Colon (tissue), 2 donors: ENCODE measurements around the gene ANKRD60.

ENCODE experiments used
- FAIRE-seq: peaks from 2 replicates; lab custom pipeline; 2012; peaks lifted over from hg19 to GRCh38; lab: Jason Lieb, UNC
- donor health status: control.
- donor health status: control.

ANKRD60 gene

DNA sequence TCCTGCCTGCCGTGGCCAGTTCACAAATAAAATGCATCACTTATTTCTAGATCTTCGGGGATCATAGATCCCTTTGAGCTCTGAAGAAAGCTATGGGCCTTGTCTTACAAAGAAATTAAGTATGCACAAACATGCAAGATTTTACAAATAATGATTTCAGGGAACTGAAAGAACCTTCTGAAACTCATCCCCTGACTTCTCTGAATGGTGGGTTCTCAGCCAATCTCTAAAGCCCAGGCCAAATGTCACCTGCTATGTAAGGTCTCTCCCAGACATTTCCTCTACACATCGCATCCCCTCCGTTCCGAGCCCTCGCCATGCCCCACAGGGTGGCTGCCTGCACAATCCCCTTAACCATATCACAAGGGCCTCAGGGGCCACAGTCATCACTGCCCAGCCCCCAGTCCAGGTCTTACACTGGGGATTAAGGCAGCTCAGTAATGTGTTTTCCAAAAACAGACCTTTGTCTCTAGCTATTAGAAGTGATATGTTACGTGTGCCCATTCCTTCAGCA, 16.1 kb upstream of the ANKRD60 start:
- no peak for FAIRE-seq

GRCh38 chr20:58243653-58244410, 15.4 kb upstream of the ANKRD60 start:
- no peak for FAIRE-seq

- no peak for FAIRE-seq
Measured at GRCh38 chr20:58242824-58243223, 14.4 kb upstream of the ANKRD60 start.

DNA sequence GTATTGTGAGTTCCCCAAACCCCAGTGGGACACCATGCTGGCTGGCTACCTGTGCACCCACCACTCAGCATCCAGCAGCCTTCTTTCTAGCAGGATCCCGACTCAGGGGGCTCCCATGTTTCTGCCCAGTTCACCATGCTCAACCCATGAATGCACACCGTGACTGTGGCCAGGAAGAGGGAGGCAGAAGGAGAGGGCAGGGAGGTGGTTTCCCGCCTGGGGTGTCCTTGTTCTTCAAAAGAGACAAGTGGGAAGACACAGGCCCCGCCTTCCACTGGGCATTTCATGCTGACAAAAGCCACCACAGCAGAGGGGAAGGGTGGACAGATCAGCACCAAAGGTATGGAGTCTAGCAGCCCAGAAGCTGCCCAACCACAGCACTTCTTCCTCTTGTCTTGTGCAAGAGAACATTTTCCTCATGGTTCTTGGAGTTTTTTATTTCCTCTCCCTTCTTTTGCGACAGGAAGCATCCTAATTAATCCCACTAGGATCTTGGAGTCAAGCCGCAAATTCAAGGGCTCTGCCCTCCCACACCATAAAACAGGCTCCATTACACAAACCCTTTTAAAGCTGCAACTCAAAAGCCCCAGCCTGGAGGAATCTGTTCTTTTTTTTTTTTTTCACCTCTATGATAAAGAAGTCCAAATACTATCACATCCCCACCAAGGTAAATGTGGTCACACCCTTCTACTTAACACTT, 13.5 kb upstream of the ANKRD60 start:
- no peak for FAIRE-seq

- no peak for FAIRE-seq
Measured at GRCh38 chr20:58240471-58240870, 12.0 kb upstream of the ANKRD60 start.

- FAIRE-seq, result no peak
Measured at GRCh38 chr20:58239216-58239615, 10.8 kb upstream of the ANKRD60 start.

DNA sequence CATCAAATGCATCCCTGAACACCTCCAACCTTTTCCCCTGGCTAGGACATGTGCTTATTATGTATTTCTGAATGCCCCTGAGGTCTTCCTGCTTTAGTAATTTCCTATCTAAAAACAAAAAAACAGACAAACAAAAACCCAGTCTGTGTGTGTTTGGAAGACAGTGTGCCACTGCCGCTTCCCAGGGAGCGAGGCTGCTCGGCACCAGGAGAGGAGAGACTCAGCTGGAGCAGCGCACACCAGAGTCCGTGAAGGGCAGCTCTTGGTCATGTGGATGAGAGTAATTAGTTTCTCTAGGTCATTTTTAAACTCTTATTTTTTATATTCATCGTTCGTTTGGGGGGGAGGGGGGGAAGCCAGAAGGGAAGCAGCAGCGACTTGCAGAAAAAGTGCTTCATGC, 10.0 kb upstream of the ANKRD60 start:
- no peak for FAIRE-seq

DNA sequence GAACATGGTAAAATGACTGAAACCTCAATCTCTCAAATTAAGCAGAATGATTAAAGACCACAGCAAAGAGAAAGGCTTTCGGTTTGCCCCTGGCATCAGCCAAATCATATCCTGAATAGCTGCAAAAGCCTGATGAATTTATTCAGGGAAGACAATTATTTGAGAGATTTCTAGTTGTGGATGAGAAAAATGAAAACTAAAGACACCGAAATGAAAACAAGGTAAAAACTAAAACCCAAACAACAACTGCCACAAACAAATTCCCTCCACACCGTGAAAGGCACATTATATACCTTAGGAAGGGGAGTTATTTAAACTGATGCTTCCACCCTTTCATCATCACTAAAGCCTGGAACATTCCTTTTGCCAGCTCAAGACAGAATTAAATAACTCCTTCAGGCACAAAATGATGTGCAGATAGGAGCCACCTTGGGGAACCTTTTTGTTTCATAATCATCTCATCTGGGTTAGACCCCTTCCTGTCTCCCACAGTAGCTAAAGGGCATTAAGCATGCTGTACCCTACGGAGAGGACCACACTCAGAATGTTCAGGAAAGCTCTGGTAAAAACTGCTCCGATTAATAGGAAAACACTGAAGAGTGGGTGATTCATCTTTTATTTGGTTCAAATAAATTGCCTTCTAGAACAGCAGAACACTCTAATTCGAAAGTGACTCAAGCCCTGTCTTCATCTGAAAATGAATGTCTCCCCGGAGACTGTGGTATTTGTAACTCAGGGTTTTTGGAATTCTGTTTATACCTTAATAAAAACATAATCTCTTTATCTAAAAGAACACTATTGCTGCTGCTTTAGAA, 9.1 kb upstream of the ANKRD60 start:
- FAIRE-seq, result no peak

DNA sequence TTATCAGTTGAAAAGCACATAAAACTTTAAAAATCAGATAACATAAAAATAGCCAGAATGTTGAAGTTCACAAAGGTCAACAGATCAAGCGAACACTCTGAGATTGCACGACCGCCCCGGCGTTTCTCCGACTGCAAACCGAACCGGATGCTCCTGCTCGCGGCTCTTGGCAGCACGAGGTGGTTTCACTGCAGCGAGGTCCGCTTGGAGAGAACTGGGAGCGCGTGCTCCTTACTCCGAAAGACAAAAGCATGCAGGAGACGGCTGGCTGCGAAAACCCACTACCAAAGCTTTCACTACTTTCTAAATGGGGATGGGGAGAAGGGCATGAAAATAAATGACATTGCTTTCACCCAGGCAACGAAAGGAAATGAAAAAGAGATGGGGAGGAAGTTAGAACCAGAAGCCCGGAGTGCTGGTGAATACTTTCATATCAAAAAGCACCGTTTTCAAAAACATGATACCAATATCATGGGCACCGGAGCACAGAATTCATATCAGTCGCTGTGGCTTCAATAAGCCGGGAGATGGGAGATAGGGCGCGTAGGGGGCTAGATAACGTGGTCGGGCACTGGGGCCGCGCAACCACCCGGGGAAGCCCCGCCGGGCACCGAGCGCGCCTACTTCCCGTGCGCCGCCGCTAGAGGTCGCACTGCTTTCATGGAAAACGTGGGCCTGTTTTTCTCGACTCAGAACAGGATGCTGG, 8.3 kb upstream of the ANKRD60 start:
- no peak for FAIRE-seq

- FAIRE-seq, result no peak
Measured at GRCh38 chr20:58235010-58235409, 6.6 kb upstream of the ANKRD60 start.

- no peak for FAIRE-seq
Measured at GRCh38 chr20:58233881-58234528, 5.6 kb upstream of the ANKRD60 start.

GRCh38 chr20:58233393-58233792, 4.9 kb upstream of the ANKRD60 start:
- FAIRE-seq, result no peak

GRCh38 chr20:58231683-58232082, 3.2 kb upstream of the ANKRD60 start:
- FAIRE-seq, result no peak

DNA sequence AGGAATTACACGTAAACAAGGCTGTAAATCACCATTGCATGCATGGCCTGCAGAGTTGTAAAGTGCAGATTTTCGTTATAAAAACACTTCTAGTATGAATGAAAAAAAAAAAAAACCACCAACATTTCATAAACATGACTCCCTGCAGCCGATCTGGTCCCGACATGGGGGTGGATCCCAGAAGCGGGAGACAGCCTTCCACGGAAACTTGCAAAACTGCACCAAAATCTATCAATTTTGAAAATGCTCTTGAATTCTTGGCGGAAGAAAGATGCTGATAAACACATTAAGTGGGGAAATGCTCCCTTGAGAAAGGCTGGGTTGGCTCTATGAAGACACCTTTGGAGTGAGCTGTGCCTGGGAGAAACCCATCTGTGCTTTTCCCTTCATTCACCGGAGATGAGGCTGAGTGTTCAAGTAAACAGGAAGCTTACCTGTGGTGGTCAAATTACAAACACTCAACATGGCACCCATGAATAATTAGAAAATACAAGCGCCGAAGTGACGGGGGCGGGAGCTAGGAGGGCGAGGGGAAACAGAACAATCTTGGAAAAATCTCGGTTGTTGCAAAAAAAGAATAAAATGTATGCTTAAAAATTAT, 845 bp upstream of the ANKRD60 start:
- no peak for FAIRE-seq

DNA sequence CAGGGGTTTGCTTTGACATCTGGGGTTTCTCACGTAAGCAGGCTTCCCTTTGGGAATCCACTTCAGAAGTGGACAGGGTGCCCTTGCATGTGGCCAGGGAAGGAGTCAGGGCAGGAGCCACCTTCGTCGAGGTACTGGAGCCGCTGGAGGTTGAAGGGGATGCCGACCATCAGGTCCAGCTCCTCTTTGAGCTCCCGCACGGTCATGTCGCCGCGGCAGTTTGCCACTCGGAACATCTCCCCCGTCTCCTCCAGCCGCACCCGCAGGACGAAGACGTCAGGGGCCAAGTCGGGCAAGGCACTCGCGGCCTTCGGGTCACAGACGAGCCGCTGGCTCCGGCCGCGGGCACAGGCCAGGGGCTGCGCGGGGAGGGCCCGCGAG, 360 bp downstream of the ANKRD60 start:
- FAIRE-seq, result no peak

DNA sequence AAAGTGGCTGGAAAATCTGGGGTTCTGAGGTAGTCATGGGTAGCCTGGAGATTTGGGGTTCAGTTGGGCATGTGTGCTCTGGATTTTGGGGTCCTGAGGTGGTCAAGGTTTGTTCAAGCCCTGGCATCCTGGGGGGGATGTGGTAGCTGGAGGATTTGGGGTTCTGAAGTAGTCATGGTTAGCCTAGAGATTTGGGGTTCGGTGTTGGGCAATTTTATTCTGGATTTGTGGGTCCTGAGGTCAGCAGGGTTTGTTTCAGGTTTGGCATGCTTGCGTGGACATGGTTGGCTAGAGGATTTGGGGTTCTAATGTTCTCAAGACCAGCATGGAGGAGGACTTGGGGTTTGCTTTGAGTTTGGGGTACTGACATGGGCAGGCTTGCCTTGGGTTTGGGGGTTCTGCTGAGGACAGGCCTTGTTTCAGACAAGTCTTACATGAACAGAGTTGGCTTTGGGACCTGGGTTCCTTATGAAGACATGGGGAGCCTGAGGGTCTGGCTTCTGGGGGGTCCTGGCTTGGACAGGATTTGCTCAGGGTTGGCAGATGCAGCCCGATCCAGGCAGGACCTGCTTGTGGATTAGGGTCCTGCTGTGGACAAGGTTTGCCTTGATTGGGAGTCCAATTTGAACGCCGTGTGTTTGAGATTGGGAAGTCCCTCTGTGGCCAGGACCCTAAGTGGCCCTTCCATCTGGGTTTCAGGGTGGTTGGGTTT, 906 bp downstream of the ANKRD60 start:
- FAIRE-seq, result no peak

DNA sequence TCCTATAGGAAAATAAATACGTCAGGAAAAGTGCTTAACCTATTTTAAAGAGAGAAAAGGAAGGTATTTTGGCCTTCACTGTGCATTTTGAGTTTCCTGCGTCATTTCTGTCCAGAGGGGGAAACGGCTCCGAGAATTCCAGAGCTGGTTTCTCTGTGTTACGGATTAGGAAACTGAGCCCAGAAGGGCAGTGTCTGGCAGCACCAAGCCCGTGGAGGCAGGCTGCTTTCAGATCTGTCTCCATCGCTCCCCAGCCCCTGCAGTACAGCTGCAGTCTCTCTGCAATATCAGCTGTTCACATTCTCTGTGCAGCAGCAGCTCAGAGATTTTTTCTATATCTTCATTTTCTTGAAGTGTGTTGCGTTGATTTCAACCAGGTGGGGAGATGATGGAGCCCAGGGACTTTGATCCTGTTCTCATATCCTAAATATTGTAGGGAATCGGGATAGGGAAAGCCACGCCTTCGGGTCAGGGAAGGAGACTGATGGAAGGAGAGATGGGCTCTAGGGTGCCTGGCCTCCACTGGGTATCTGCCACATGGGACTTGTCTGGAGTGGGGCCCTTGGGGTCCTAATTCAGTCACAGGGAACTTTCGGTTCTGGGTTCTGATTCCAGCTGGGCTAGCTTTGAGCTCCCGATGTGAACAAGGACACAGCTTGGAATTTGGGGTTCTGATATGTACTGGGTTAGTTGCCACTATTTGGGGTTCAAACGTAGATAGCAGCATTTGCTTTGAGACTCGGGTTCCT, 2.8 kb downstream of the ANKRD60 start:
- no peak for FAIRE-seq

GRCh38 chr20:58224974-58225373, 3.5 kb downstream of the ANKRD60 start:
- no peak for FAIRE-seq

DNA sequence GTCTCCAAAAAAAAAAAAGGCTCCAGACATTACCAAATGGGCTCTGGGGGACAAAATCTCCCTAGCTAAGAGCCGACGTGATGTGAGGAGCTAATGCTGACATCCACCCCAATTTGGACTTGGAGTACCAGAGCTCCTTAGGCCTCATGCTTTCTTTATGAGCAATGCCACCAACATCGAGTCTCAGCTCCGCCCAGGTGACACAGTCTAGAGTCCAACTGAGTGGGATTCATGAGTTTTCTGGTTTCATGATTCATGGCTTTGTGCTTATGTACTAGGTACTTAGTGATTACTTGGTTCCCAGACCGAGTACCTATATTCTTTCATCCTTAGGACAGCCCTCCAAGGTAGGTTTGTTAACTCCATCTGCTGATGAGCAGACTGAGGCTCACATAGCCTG, 4.4 kb downstream of the ANKRD60 start:
- FAIRE-seq, result no peak
